Fibroblast of the conjunctiva (primary cell): ENCODE measurements around the gene DOCK4.

Experiments used
- DNase-seq: peaks from one replicate; pipeline ENCODE4 v3.0.0-alpha.2; 2010; ENCODE audit warnings: low read depth

The DOCK4 gene

GRCh38 chr7:111893190-111893589 is 313.0 kb downstream of the DOCK4 start:
- DNase-seq = no peak

GRCh38 chr7:111892588-111892987 is 313.6 kb downstream of the DOCK4 start:
- no peak for DNase-seq

GRCh38 chr7:111887734-111888133 is 318.5 kb downstream of the DOCK4 start:
- no peak for DNase-seq

- no peak for DNase-seq
Observed at GRCh38 chr7:111886233-111886632, 320.0 kb downstream of the DOCK4 start.

- DNase-seq = no peak
Observed at GRCh38 chr7:111883241-111883640, 323.0 kb downstream of the DOCK4 start.

GRCh38 chr7:111878785-111879184 is 327.4 kb downstream of the DOCK4 start:
- no peak for DNase-seq

GRCh38 chr7:111877931-111878330 is 328.3 kb downstream of the DOCK4 start:
- DNase-seq = no peak

- no peak for DNase-seq
Observed at GRCh38 chr7:111873963-111874690, 332.1 kb downstream of the DOCK4 start.

GRCh38 chr7:111873326-111873646 is 332.9 kb downstream of the DOCK4 start:
- DNase-seq = no peak

GRCh38 chr7:111872450-111873325 is 333.5 kb downstream of the DOCK4 start:
- no peak for DNase-seq

GRCh38 chr7:111871283-111871682 is 334.9 kb downstream of the DOCK4 start:
- no peak for DNase-seq

GRCh38 chr7:111869280-111869679 is 336.9 kb downstream of the DOCK4 start:
- DNase-seq = no peak

GRCh38 chr7:111867348-111867931 is 338.8 kb downstream of the DOCK4 start:
- no peak for DNase-seq

- no peak for DNase-seq
Observed at GRCh38 chr7:111866787-111867186, 339.4 kb downstream of the DOCK4 start.

GRCh38 chr7:111865430-111865829 is 340.8 kb downstream of the DOCK4 start:
- DNase-seq = no peak

GRCh38 chr7:111864291-111864976 is 341.8 kb downstream of the DOCK4 start:
- DNase-seq = no peak

GRCh38 chr7:111863269-111863668 is 342.9 kb downstream of the DOCK4 start:
- no peak for DNase-seq

- DNase-seq = no peak
Observed at GRCh38 chr7:111860248-111860647, 346.0 kb downstream of the DOCK4 start.

GRCh38 chr7:111858331-111858730 is 347.9 kb downstream of the DOCK4 start:
- no peak for DNase-seq

- peak; percentile 14 for DNase-seq
Observed at GRCh38 chr7:111855842-111856227, 350.4 kb downstream of the DOCK4 start.

GRCh38 chr7:111855161-111855841 is 350.9 kb downstream of the DOCK4 start:
- DNase-seq = peak; percentile 81
